Choroid plexus epithelial cell (primary cell): ENCODE results near the gene ATP10A.

Experiments used
- DNase-seq: peaks from one replicate; pipeline ENCODE4 v3.0.0-alpha.2; 2010; ENCODE audit warnings: low read depth
- H3K4me3 ChIP-seq: 2 replicates; pipeline ENCODE4 v1.5.1; 2011; ENCODE audit warnings: low read depth, mild to moderate bottlenecking, control low read depth, low read length, moderate library complexity
- CTCF ChIP-seq: conservative IDR thresholded peaks from 2 replicates; pipeline ENCODE4 v1.5.1; 2011; ENCODE audit warnings: low read depth, mild to moderate bottlenecking, control low read depth, inconsistent platforms, low read length, moderate library complexity

The ATP10A gene

DNA sequence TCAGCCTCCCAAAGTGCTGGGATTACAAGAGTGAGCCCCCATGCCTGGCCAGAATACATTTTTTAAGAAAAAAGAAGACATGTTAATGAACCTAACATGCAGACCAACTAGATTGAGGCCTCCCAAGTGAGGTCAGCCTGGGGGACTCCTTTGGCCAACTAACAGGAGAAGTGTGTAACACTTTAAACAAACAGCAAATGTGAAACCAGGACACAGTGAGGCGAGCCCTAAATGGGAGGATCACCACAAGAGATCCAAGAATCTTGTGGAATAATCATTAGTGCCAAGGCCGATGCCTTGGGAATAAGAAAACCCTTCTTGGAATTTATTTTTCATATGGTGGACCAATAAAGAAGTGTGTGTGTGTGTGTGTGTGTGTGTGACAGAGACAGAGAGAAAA, 73.9 kb downstream of the ATP10A start:
- no peak for TF ChIP-seq CTCF
- DNase-seq: no peak
- no peak overlapping the region for H3K4me3 ChIP-seq

GRCh38 chr15:25787855-25788520, 75.1 kb downstream of the ATP10A start:
- no peak for TF ChIP-seq CTCF
- no peak for DNase-seq
- H3K4me3 ChIP-seq: no peak overlapping the region

- no peak overlapping the region for H3K4me3 ChIP-seq
- no peak for DNase-seq
- no peak for TF ChIP-seq CTCF
These were observed 75.7 kb downstream of the ATP10A start for GRCh38 chr15:25787381-25787780.

- no peak overlapping the region for H3K4me3 ChIP-seq
- DNase-seq: no peak
- no peak for TF ChIP-seq CTCF
These were observed 77.1 kb downstream of the ATP10A start for GRCh38 chr15:25786040-25786439.

GRCh38 chr15:25785641-25786025, 77.5 kb downstream of the ATP10A start:
- no peak for DNase-seq
- no peak for TF ChIP-seq CTCF
- H3K4me3 ChIP-seq: no peak overlapping the region

- no peak overlapping the region for H3K4me3 ChIP-seq
- no peak for TF ChIP-seq CTCF
- DNase-seq: no peak
These were observed 78.1 kb downstream of the ATP10A start for GRCh38 chr15:25784876-25785640.
